Measurements from ENCODE around the gene TARBP2. TPM values are rescaled to one million over a fixed set of nuclear protein-coding genes. Genes with fewer than 3 reads are reported as not detected.

TARBP2 gene
- total RNA-seq, 6 experiments from 2014 or later = 35.1 to 41.7 (median 37.1) TPM

DNA sequence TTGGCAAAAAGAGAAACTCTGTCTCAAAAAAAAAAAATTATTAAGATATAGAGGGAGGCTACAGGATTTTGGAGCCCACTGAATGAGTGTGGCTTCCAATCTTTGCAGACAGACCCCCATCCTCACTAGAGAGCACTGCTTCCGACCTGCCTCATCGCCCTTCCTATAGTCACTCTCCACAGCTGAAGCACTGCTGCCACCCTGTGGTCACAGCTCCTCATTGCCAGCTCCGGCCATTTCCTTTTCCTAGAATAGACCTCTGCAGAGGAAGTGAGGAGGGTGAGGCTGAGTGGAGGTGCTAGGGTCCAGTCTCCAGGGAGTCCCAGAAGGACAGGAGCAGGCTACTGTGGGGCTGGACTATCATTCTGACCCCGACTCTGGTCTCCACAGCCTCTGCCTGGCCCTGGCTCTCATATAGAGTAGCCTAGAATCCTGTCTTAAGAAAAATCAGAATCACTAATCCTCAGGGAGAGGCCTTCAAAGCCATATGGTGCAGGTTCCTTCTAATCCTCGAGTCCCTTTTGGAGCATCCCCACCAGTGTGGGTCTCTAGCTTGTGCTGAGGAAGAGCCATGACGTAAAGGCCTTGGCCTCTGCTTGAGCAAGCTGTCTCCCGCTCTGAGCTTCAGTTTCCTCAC, 7.6 kb downstream of the TARBP2 start:
- Mint-ChIP-seq H3K27me3 (ENCODE audit: insufficient read depth) (peaks cover 5% of the 10 kb centered on the region), H3K27ac (peak overlapping the region; percentile 52; the same call in 1 of the 2 replicates), H3K9me3 (no peaks in the 10 kb centered on the region), H3K4me1 (ENCODE audit: low read depth) (peaks cover 26% of the 10 kb centered on the region), H3K36me3 (ENCODE audit: low read depth) (peaks cover 15% of the 10 kb centered on the region), H3K4me3 (no peak overlapping the region)
- DNase-seq = peak; percentile 65
- peak; percentile 94 for TF ChIP-seq CTCF (IDR thresholded peaks at IDR 0.05)

- H3K36me3 Mint-ChIP-seq (ENCODE audit: low read depth) = 0 out of 2 replicates have a peak, but pooled peaks cover 9% of the 10 kb centered on the region
- no peaks in the 10 kb centered on the region for H3K9me3 Mint-ChIP-seq
- H3K4me1 Mint-ChIP-seq (ENCODE audit: low read depth) = peaks cover 20% of the 10 kb centered on the region
- DNase-seq = no peak
- no peak overlapping the region for H3K4me3 Mint-ChIP-seq
- peak overlapping the region; percentile 3; the same call in 1 of the 2 replicates for H3K27ac Mint-ChIP-seq
- no peak for TF ChIP-seq CTCF (IDR thresholded peaks at IDR 0.05)
- peaks cover 5% of the 10 kb centered on the region for H3K27me3 Mint-ChIP-seq (ENCODE audit: insufficient read depth)
These were observed 9.2 kb downstream of the TARBP2 start for GRCh38 chr12:53510181-53510812.

DNA sequence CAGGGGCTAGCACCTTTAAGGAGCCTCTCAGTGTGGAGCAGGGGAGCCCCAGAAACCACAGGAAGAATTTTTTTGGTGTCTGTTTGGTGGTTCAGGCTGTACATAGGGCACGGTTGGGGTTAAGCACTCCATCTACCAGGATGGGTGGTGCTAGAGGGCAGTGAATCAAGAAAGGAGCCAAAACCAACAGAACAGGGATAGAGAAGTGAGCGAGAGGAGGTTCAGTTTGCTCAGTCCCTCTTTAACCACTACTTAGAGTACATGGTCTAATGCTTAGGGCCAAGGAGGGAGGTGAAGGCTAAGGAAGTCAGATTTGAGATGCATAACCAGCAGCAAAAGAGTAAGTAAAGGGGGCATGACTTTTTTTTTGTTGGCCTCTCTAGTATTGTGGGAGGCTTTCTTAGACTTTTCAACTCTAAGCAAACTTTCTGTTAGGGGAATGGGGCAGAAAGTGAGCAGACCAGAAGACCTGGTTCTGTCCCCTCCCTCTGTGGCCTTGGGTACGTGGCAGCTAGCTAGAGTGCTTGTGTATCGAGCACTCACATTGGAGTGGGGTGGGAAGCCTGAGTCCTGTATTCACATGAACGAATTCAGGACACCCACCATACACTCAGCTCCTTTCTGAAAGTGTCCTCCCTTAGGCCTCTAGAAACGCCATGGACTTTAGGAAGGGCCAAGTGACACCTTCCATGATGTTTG, 12.8 kb downstream of the TARBP2 start:
- Mint-ChIP-seq H3K36me3 (ENCODE audit: low read depth) (peaks cover 9% of the 10 kb centered on the region; the same call in 1 of the 2 replicates), H3K9me3 (no peaks in the 10 kb centered on the region), H3K4me3 (no peak overlapping the region), H3K27ac (0 out of 2 replicates have a peak overlapping the region, but pooled peaks have one; percentile 6), H3K27me3 (ENCODE audit: insufficient read depth) (no peaks in the 10 kb centered on the region; the same call in 1 of the 2 replicates), H3K4me1 (ENCODE audit: low read depth) (peaks cover 4% of the 10 kb centered on the region; the same call in 1 of the 2 replicates)
- no peak for TF ChIP-seq CTCF (IDR thresholded peaks at IDR 0.05)
- DNase-seq = no peak

DNA sequence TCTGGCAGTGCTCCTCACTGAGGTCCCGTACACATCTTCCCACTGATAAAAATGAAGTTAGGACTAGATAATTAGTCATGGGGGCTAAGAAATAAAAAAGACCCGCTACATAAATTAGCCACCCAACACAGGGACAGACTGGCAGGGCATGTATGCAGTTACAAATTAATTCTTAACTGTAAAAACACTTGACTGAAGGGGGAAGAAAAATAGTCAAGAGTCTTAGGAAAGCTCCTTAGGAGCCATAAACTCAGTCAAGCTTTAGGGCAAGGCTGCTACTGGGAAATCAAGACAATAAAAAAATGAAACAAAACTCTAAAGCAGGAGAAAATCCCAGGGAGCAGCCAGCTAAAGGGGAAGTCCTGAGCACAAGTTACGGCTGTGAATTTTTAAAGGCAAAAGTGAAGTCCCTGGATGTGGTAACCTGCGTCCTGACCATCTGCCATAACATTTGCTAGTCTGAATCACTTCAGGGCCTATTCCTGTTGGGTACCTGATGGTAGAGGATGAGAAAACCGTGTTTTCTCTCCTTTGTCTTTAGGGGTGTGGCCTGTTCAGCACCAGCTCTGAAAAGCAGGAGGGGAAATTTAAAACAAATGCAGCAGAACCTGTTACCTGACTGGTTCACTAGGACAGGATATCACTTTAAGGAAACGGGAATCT, 13.7 kb downstream of the TARBP2 start:
- TF ChIP-seq CTCF (IDR thresholded peaks at IDR 0.05) = no peak
- Mint-ChIP-seq H3K27me3 (ENCODE audit: insufficient read depth) (no peaks in the 10 kb centered on the region; the same call in 1 of the 2 replicates), H3K9me3 (no peaks in the 10 kb centered on the region), H3K36me3 (ENCODE audit: low read depth) (peaks cover 9% of the 10 kb centered on the region; the same call in 1 of the 2 replicates), H3K27ac (no peak overlapping the region), H3K4me3 (no peak overlapping the region), H3K4me1 (ENCODE audit: low read depth) (peaks cover 4% of the 10 kb centered on the region; the same call in 1 of the 2 replicates)
- DNase-seq = no peak

- Mint-ChIP-seq H3K27ac (no peak overlapping the region), H3K36me3 (ENCODE audit: low read depth) (peaks cover 14% of the 10 kb centered on the region; the same call in 1 of the 2 replicates), H3K4me3 (no peak overlapping the region), H3K9me3 (no peaks in the 10 kb centered on the region), H3K27me3 (ENCODE audit: insufficient read depth) (no peaks in the 10 kb centered on the region; the same call in 1 of the 2 replicates), H3K4me1 (ENCODE audit: low read depth) (peaks cover 4% of the 10 kb centered on the region; the same call in 1 of the 2 replicates)
- no peak for TF ChIP-seq CTCF (IDR thresholded peaks at IDR 0.05)
- DNase-seq = no peak
These were observed 14.2 kb downstream of the TARBP2 start for GRCh38 chr12:53515291-53515680.
